ENCODE results near the gene CTNNA3.

Gene CTNNA3

DNA sequence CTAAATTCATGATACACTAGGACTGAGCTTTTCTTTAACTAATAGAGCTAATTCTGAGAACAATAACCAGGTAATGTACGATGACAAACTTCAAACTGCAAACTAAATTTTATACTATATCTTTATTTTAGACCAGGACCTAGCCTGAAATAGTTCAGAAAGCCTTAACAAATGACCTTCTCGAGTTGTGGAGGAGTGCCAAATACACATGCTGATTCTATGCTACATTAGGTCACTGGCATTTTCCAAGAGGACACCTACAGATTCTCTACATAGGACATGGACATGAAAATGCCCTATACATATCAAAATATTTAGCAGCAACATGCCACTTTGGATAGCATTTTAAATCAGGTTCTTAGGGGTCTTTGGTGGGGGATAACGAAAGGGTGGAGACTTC lies 814.2 kb downstream of the CTNNA3 start:
- no peaks in the 10 kb centered on the region for H3K4me1 ChIP-seq (ENCODE audit: control insufficient read depth, insufficient read depth, low read length)
- ChIA-PET CTCF (interaction anchor here (0.6 kb wide), 1 partner anchor 316 kb away, joined by 3 read pairs; no protein-coding TSS in a partner anchor), POLR2A (no interaction called here)
- TF ChIP-seq, protein P1, sequence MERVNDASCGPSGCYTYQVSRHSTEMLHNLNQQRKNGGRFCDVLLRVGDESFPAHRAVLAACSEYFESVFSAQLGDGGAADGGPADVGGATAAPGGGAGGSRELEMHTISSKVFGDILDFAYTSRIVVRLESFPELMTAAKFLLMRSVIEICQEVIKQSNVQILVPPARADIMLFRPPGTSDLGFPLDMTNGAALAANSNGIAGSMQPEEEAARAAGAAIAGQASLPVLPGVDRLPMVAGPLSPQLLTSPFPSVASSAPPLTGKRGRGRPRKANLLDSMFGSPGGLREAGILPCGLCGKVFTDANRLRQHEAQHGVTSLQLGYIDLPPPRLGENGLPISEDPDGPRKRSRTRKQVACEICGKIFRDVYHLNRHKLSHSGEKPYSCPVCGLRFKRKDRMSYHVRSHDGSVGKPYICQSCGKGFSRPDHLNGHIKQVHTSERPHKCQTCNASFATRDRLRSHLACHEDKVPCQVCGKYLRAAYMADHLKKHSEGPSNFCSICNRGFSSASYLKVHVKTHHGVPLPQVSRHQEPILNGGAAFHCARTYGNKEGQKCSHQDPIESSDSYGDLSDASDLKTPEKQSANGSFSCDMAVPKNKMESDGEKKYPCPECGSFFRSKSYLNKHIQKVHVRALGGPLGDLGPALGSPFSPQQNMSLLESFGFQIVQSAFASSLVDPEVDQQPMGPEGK (tag by site-specific recombination; IDR thresholded peaks at IDR 0.05), result no peak
- no peak for TF ChIP-seq ZNF184 (tag by site-specific recombination; IDR thresholded peaks at IDR 0.05)
- TF ChIP-seq ZFP37 (tag by site-specific recombination; IDR thresholded peaks at IDR 0.05), result no peak
- no peak for TF ChIP-seq ZNF114 (tag by site-specific recombination; IDR thresholded peaks at IDR 0.05)
- no peak overlapping the region for H3K4me3 ChIP-seq (ENCODE audit: low read depth, low read length)
- no peak overlapping the region for H3K27ac ChIP-seq (ENCODE audit: extremely low read depth, low read depth, low read length)
- H3K36me3 ChIP-seq (ENCODE audit: control insufficient read depth in 2 of 2, insufficient read depth in 1 of 2, low read length in 2 of 2), result no peaks in the 10 kb centered on the region
- H3K9me3 ChIP-seq (ENCODE audit: control insufficient read depth, insufficient read depth, low read depth, low read length), result no peaks in the 10 kb centered on the region

DNA sequence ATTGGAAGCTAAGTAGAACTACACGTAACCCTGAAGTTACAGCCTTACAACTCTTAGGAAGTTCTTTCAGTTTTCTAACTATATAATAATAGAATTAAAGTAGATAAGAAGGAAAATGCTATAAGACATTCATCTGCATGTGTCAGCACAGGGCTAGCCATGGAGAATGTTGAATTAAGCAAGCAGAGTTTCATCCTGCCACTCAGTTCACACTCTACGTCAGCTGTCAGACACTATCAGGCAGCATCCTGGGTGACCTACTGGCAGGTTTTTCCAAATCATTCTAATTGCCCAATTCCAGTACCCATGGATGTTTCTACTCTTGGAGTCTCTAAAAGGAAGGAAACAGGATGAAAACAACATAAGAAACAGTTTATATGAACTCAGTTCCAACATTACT lies 815.2 kb downstream of the CTNNA3 start:
- no peak overlapping the region for H3K4me3 ChIP-seq (ENCODE audit: low read depth, low read length)
- POLR2A ChIA-PET, result no interaction called here
- CTCF ChIA-PET, result no interaction called here
- H3K27ac ChIP-seq (ENCODE audit: extremely low read depth, low read depth, low read length), result no peak overlapping the region
- no peaks in the 10 kb centered on the region for H3K36me3 ChIP-seq (ENCODE audit: control insufficient read depth in 2 of 2, insufficient read depth in 1 of 2, low read length in 2 of 2)
- no peak for TF ChIP-seq ZNF19 (tag by site-specific recombination; IDR thresholded peaks at IDR 0.05; ENCODE audit: low read depth)
- TF ChIP-seq RBAK (tag by site-specific recombination; IDR thresholded peaks at IDR 0.05), result no peak
- TF ChIP-seq ZNF211 (tag by site-specific recombination; IDR thresholded peaks at IDR 0.05; ENCODE audit: low read depth), result no peak
- TF ChIP-seq GLIS1 (tag by site-specific recombination; IDR thresholded peaks at IDR 0.05), result no peak
- no peak for TF ChIP-seq ZFP3 (tag by site-specific recombination; IDR thresholded peaks at IDR 0.05; ENCODE audit: low read depth)
- TF ChIP-seq ZNF350 (tag by site-specific recombination; IDR thresholded peaks at IDR 0.05), result no peak
- TF ChIP-seq ZNF157 (tag by site-specific recombination; IDR thresholded peaks at IDR 0.05), result no peak
- TF ChIP-seq ZNF354C (tag by site-specific recombination; IDR thresholded peaks at IDR 0.05; ENCODE audit: borderline replicate concordance, low read depth), result no peak
- TF ChIP-seq, protein P2, sequence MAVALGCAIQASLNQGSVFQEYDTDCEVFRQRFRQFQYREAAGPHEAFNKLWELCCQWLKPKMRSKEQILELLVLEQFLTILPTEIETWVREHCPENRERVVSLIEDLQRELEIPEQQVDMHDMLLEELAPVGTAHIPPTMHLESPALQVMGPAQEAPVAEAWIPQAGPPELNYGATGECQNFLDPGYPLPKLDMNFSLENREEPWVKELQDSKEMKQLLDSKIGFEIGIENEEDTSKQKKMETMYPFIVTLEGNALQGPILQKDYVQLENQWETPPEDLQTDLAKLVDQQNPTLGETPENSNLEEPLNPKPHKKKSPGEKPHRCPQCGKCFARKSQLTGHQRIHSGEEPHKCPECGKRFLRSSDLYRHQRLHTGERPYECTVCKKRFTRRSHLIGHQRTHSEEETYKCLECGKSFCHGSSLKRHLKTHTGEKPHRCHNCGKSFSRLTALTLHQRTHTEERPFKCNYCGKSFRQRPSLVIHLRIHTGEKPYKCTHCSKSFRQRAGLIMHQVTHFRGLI (tag by site-specific recombination; IDR thresholded peaks at IDR 0.05), result no peak
- no peak for TF ChIP-seq ZNF146 (tag by site-specific recombination; IDR thresholded peaks at IDR 0.05)
- no peak for TF ChIP-seq ZNF521 (tag by site-specific recombination; IDR thresholded peaks at IDR 0.05)
- TF ChIP-seq, protein P3, sequence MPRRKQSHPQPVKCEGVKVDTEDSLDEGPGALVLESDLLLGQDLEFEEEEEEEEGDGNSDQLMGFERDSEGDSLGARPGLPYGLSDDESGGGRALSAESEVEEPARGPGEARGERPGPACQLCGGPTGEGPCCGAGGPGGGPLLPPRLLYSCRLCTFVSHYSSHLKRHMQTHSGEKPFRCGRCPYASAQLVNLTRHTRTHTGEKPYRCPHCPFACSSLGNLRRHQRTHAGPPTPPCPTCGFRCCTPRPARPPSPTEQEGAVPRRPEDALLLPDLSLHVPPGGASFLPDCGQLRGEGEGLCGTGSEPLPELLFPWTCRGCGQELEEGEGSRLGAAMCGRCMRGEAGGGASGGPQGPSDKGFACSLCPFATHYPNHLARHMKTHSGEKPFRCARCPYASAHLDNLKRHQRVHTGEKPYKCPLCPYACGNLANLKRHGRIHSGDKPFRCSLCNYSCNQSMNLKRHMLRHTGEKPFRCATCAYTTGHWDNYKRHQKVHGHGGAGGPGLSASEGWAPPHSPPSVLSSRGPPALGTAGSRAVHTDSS (tag by site-specific recombination; IDR thresholded peaks at IDR 0.05), result no peak
- no peak for TF ChIP-seq EGR2 (tag by site-specific recombination; IDR thresholded peaks at IDR 0.05; ENCODE audit: low read depth)
- no peak for TF ChIP-seq BCL11B (tag by site-specific recombination; IDR thresholded peaks at IDR 0.05; ENCODE audit: low read depth)
- no peak for TF ChIP-seq TRIM28 (IDR thresholded peaks at IDR 0.05; ENCODE audit: borderline replicate concordance, low read length)
- TF ChIP-seq ZSCAN23 (tag by site-specific recombination; IDR thresholded peaks at IDR 0.05), result no peak
- TF ChIP-seq ZIC2 (tag by site-specific recombination; IDR thresholded peaks at IDR 0.05), result no peak
- TF ChIP-seq ZNF132 (tag by site-specific recombination; IDR thresholded peaks at IDR 0.05; ENCODE audit: borderline replicate concordance), result no peak
- no peak for TF ChIP-seq ZNF843 (tag by site-specific recombination; IDR thresholded peaks at IDR 0.05)
- no peaks in the 10 kb centered on the region for H3K9me3 ChIP-seq (ENCODE audit: control insufficient read depth, insufficient read depth, low read depth, low read length)
- H3K4me1 ChIP-seq (ENCODE audit: control insufficient read depth, insufficient read depth, low read length), result no peaks in the 10 kb centered on the region
